ENCODE measurements around the gene DNAJC7. TPM values are rescaled to one million over a fixed set of nuclear protein-coding genes. Genes with fewer than 3 reads are reported as not detected.

The DNAJC7 gene
- total and polyA plus RNA-seq, 4 donors = 66.2 to 89.3 (median 83.0) TPM

DNA sequence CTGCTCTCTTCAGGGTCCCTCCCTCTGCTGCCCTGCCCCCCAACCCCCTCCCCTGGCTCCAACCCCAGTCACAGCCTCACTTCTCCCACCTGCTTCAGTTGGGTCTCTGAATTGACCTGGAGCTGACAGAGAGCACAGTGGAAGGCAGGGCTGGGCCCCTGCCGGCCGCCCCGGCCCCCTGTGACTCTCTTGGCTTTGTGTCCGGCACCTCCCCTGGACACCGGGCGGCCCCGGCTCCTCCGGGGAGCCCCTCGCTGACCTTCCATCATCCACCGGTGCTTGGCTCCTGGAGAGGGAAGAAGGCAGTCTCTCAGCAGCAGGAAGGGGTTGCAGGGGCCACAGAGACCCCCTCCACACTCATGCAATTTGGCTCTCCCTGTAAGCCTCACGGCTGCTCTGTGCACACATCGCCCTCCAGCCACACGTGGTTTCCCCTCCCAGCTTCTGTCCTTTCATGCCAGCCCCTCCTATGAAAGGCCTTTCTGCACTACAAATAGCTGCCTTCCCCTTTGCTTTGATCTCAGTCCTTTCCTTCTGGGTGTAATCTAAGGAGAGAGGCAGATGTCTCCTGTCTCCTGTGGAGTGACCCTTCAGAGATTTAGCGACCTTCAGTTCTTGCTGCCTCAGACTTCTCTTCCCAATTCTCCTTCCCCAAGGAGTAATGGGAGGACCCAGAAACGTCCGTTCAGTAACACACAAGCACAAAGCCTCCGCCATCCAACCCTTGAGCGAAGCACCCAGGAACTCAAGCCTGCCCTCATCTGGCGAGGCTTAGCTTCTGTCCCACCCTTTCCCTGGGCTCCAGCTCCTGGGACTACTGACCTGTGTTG, 10.9 kb upstream of the DNAJC7 start:
- H3K4me3 ChIP-seq = no peak overlapping the region
- H3K4me1 ChIP-seq (ENCODE audit: control insufficient read depth in 5 of 5, insufficient read depth in 5 of 5, low read length in 5 of 5) = peaks cover 0 to 11% (median 0%) of the 10 kb centered on the region in 5 donors
- WGBS, 2 donors = 61 to 71% methylated on average over 19 of the region's 19 CpGs
- DNase-seq = no peak
- no peaks in the 10 kb centered on the region for H3K9me3 ChIP-seq (ENCODE audit: control insufficient read depth in 4 of 4, insufficient read depth in 3 of 4, low read length in 3 of 4)
- H3K9ac ChIP-seq (ENCODE audit: insufficient read depth in 1 of 2, low read length in 2 of 2) = no peak overlapping the region
- no peak overlapping the region for H3K27ac ChIP-seq (ENCODE audit: low read depth in 1 of 2, low read length in 1 of 2)
- ATAC-seq (ENCODE audit: insufficient read depth, low FRiP score) = no peak
- TF ChIP-seq, protein P1, sequence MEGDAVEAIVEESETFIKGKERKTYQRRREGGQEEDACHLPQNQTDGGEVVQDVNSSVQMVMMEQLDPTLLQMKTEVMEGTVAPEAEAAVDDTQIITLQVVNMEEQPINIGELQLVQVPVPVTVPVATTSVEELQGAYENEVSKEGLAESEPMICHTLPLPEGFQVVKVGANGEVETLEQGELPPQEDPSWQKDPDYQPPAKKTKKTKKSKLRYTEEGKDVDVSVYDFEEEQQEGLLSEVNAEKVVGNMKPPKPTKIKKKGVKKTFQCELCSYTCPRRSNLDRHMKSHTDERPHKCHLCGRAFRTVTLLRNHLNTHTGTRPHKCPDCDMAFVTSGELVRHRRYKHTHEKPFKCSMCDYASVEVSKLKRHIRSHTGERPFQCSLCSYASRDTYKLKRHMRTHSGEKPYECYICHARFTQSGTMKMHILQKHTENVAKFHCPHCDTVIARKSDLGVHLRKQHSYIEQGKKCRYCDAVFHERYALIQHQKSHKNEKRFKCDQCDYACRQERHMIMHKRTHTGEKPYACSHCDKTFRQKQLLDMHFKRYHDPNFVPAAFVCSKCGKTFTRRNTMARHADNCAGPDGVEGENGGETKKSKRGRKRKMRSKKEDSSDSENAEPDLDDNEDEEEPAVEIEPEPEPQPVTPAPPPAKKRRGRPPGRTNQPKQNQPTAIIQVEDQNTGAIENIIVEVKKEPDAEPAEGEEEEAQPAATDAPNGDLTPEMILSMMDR (IDR thresholded peaks at IDR 0.05; ENCODE audit: control extremely low read depth, extremely low read depth) = no peak
- H3K27me3 ChIP-seq (ENCODE audit: control insufficient read depth in 3 of 3, insufficient read depth in 3 of 3, low read length in 2 of 3) = no peaks in the 10 kb centered on the region
- peaks cover 0 to 12% (median 8%) of the 10 kb centered on the region in 4 donors for H3K36me3 ChIP-seq (ENCODE audit: control insufficient read depth in 4 of 4, insufficient read depth in 4 of 4, low read length in 4 of 4)

- Histone ChIP-seq H3K4me3 (no peak overlapping the region), H3K9me3 (ENCODE audit: control insufficient read depth in 4 of 4, insufficient read depth in 3 of 4, low read length in 3 of 4) (no peaks in the 10 kb centered on the region), H3K9ac (ENCODE audit: insufficient read depth in 1 of 2, low read length in 2 of 2) (no peak overlapping the region), H3K27ac (ENCODE audit: low read depth in 1 of 2, low read length in 1 of 2) (no peak overlapping the region), H3K36me3 (ENCODE audit: control insufficient read depth in 4 of 4, insufficient read depth in 4 of 4, low read length in 4 of 4) (peaks cover 0 to 17% (median 13%) of the 10 kb centered on the region in 4 donors), H3K4me1 (ENCODE audit: control insufficient read depth in 5 of 5, insufficient read depth in 5 of 5, low read length in 5 of 5) (peaks cover 0 to 11% (median 0%) of the 10 kb centered on the region in 5 donors), H3K27me3 (ENCODE audit: control insufficient read depth in 3 of 3, insufficient read depth in 3 of 3, low read length in 2 of 3) (no peaks in the 10 kb centered on the region)
- TF ChIP-seq, protein P1 (IDR thresholded peaks at IDR 0.05; ENCODE audit: control extremely low read depth, extremely low read depth) = no peak
- WGBS, 2 donors = 72 to 85% methylated on average over 5 of the region's 5 CpGs
- ATAC-seq (ENCODE audit: insufficient read depth, low FRiP score) = no peak
- no peak for DNase-seq
Measured at GRCh38 chr17:42027590-42027889, 10.3 kb upstream of the DNAJC7 start.

- TF ChIP-seq, protein P1 (IDR thresholded peaks at IDR 0.05; ENCODE audit: control extremely low read depth, extremely low read depth) = no peak
- Histone ChIP-seq H3K36me3 (ENCODE audit: control insufficient read depth in 4 of 4, insufficient read depth in 4 of 4, low read length in 4 of 4) (peaks cover 0 to 20% (median 16%) of the 10 kb centered on the region in 4 donors), H3K4me3 (no peak overlapping the region), H3K9me3 (ENCODE audit: control insufficient read depth in 4 of 4, insufficient read depth in 3 of 4, low read length in 3 of 4) (no peaks in the 10 kb centered on the region), H3K9ac (ENCODE audit: insufficient read depth in 1 of 2, low read length in 2 of 2) (no peak overlapping the region), H3K27me3 (ENCODE audit: control insufficient read depth in 3 of 3, insufficient read depth in 3 of 3, low read length in 2 of 3) (no peaks in the 10 kb centered on the region), H3K4me1 (ENCODE audit: control insufficient read depth in 5 of 5, insufficient read depth in 5 of 5, low read length in 5 of 5) (peaks cover 0 to 11% (median 0%) of the 10 kb centered on the region in 5 donors), H3K27ac (ENCODE audit: low read depth in 1 of 2, low read length in 1 of 2) (no peak overlapping the region)
- DNase-seq = no peak
- no peak for ATAC-seq (ENCODE audit: insufficient read depth, low FRiP score)
- WGBS, 2 donors = 40 to 58% methylated on average over 17 of the region's 17 CpGs
Measured at GRCh38 chr17:42026857-42027589, 9.8 kb upstream of the DNAJC7 start.

All from lung (tissue), 12 donors.